Measurements from ENCODE around the gene ITGA1. TPM values are rescaled to one million over a fixed set of nuclear protein-coding genes. Genes with fewer than 3 reads are reported as not detected.
"Not testable (repeated sequence)": the region's sequence is repeated elsewhere in the genome, so short reads cannot be mapped to it uniquely, and the experiment has no call there.

ITGA1 gene
- total RNA-seq, 2 experiments from 2014 or later: 2.6 to 3.2 TPM

GRCh38 chr5:52947208-52947607, 159.5 kb downstream of the ITGA1 start:
- H3K9me3 Mint-ChIP-seq: no peaks in the 10 kb centered on the region
- ChIA-PET CTCF (interaction anchor here (2.3 to 4.9 kb wide), 3 partner anchors 32 to 150 kb away, joined by 8 to 48 read pairs (median 37); no protein-coding TSS in a partner anchor), POLR2A (no interaction called here)
- H3K36me3 Mint-ChIP-seq (ENCODE audit: low read depth): no peaks in the 10 kb centered on the region
- no peaks in the 10 kb centered on the region for H3K27me3 Mint-ChIP-seq
- H3K4me3 Mint-ChIP-seq: no peak overlapping the region
- peaks cover 25% of the 10 kb centered on the region for H3K4me1 Mint-ChIP-seq
- H3K27ac Mint-ChIP-seq: no peak overlapping the region
- no peak for DNase-seq

DNA sequence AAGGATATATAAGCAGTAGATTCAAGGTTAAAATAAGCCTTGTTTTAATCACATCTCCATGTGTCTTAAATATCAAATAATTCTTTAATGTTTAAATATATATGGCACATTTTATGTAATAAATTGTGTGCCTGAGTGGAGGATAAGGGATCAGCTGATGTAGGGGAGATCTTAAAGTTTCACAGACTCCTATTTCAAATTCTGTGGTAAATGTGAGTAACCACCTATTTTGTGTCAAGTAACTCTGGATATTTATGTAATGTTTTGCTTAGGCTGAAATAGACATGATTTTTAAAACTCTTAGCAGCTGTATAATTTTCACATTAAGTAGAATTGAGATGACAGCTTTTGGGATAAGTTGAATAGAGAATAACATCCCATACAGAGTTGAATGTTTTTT, 160.1 kb downstream of the ITGA1 start:
- CTCF ChIA-PET: interaction anchor here (0.6 to 4.9 kb wide), 13 partner anchors 9 to 254 kb away, joined by 3 to 48 read pairs (median 7); partner anchors contain the start of gene MOCS2
- POLR2A ChIA-PET: no interaction called here
- Mint-ChIP-seq H3K4me1 (peaks cover 25% of the 10 kb centered on the region), H3K36me3 (ENCODE audit: low read depth) (no peaks in the 10 kb centered on the region), H3K27ac (no peak overlapping the region), H3K27me3 (no peaks in the 10 kb centered on the region), H3K4me3 (no peak overlapping the region), H3K9me3 (no peaks in the 10 kb centered on the region)
- no peak for DNase-seq

DNA sequence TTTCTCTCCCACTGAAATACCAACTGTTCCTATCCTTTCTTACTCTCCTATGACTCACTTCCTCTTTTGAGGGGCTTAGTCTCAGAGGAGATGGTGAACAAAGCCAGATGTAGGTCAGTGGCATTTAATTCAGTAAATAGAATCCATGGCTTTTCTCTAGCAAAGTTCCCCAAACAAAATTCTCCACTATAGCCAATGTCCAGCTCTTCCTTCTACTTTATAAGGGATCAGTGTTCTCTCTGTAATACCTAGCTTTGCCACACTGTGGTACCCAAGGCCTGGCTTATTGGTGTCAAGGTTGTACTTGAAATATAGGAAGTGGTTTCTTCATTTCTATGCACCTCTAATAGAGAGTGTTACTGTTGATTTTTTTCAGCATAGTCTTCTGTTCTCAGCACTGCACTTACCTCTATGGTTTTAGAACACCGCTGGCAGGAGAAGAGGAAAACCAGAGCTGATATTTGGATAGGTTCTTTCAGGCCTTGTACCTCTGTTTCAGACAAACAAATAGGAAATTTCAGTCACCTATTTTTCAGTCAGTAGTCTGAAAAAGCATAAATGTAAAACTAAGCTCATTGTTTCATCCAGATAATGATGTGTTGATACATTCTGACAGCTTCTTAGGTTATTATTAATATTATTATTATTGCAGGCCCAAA, 160.8 kb downstream of the ITGA1 start:
- ChIA-PET CTCF (interaction anchor here (0.6 to 4.9 kb wide), 22 partner anchors 9 to 1286 kb away, joined by 3 to 48 read pairs (median 4); partner anchors contain the start of gene MOCS2), POLR2A (interaction anchor here (0.6 kb wide), 1 partner anchor 97 kb away, joined by 3 read pairs; no protein-coding TSS in a partner anchor)
- no peaks in the 10 kb centered on the region for H3K9me3 Mint-ChIP-seq
- DNase-seq: peak; percentile 81
- H3K4me3 Mint-ChIP-seq: no peak overlapping the region
- H3K27me3 Mint-ChIP-seq: no peaks in the 10 kb centered on the region
- peaks cover 25% of the 10 kb centered on the region for H3K4me1 Mint-ChIP-seq
- no peaks in the 10 kb centered on the region for H3K36me3 Mint-ChIP-seq (ENCODE audit: low read depth)
- H3K27ac Mint-ChIP-seq: peak overlapping the region; percentile 7

DNA sequence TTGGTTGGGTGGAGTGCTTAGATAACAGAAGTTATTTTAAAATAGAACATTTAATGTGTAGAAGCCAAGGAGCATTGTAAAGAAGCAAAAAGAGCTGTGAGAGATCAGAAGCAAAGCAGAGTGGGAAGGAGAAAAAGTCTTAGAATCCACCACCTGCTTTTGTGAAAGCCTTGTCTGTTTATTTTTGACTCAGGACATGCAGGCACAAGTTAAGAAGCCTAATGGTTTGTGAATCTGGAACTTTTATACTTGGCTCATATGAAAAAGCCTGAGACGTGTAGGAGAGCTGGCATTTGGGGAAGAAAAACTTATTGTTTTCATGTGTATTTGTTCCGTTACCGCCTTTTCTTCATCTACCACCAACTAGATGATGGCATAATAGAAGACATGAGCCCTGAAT, 163.0 kb downstream of the ITGA1 start:
- Mint-ChIP-seq H3K4me3 (no peak overlapping the region), H3K27ac (no peak overlapping the region), H3K9me3 (no peaks in the 10 kb centered on the region), H3K27me3 (peaks cover 6% of the 10 kb centered on the region), H3K36me3 (ENCODE audit: low read depth) (no peaks in the 10 kb centered on the region), H3K4me1 (peaks cover 15% of the 10 kb centered on the region)
- ChIA-PET POLR2A (no interaction called here), CTCF (interaction anchor here (1.7 to 4.9 kb wide), 2 partner anchors 73 to 147 kb away, joined by 4 to 37 read pairs; no protein-coding TSS in a partner anchor)
- DNase-seq: no peak

DNA sequence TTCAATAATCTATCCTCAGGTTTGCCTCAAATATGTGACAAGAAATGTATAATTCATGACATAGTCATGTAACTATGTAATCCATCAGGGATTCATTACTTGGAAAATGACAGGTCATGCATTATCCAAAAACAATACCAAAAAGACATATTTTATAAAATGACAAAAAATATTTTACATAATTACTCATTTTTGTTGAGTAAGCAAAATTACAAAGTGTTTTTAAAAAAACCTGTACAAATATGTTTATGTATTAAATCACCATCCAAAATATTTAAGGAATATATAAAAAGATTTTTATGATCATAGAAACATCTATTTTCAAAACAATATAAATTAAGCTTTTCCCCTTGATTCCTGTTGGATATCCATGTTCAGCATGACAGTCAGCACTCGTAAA, 164.8 kb downstream of the ITGA1 start:
- DNase-seq: no peak
- Mint-ChIP-seq H3K36me3 (ENCODE audit: low read depth) (no peaks in the 10 kb centered on the region), H3K4me1 (peaks cover 10% of the 10 kb centered on the region), H3K9me3 (no peaks in the 10 kb centered on the region), H3K4me3 (no peak overlapping the region), H3K27ac (no peak overlapping the region), H3K27me3 (peaks cover 6% of the 10 kb centered on the region)
- ChIA-PET CTCF (interaction anchor here (1.4 kb wide), 1 partner anchor 141 kb away, joined by 3 read pairs; no protein-coding TSS in a partner anchor), POLR2A (no interaction called here)

DNA sequence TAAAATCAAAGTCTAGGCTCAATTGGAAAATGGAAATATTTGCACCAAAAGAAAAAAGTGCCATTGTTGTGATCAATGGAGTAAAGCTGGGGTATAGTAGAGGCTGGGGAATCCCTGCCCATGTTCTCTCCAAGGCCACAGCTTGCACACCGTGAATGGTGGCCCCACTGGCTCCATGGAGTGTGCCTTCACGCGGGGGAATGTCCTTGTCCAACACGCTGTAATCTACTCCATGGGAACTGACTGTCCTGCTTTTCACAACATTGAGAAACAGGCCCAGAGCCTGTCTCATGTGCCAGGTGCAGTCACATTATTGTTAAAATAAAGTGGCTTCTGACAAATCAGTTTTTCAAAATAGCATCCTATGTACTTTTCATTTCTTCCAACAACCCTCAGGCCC, 168.3 kb downstream of the ITGA1 start:
- POLR2A ChIA-PET: no interaction called here
- H3K4me3 Mint-ChIP-seq: no peak overlapping the region
- H3K27ac Mint-ChIP-seq: no peak overlapping the region
- no peaks in the 10 kb centered on the region for H3K4me1 Mint-ChIP-seq
- no peak for DNase-seq
- H3K36me3 Mint-ChIP-seq (ENCODE audit: low read depth): no peaks in the 10 kb centered on the region
- CTCF ChIA-PET: no interaction called here
- H3K9me3 Mint-ChIP-seq: no peaks in the 10 kb centered on the region
- peaks cover 9% of the 10 kb centered on the region for H3K27me3 Mint-ChIP-seq

DNA sequence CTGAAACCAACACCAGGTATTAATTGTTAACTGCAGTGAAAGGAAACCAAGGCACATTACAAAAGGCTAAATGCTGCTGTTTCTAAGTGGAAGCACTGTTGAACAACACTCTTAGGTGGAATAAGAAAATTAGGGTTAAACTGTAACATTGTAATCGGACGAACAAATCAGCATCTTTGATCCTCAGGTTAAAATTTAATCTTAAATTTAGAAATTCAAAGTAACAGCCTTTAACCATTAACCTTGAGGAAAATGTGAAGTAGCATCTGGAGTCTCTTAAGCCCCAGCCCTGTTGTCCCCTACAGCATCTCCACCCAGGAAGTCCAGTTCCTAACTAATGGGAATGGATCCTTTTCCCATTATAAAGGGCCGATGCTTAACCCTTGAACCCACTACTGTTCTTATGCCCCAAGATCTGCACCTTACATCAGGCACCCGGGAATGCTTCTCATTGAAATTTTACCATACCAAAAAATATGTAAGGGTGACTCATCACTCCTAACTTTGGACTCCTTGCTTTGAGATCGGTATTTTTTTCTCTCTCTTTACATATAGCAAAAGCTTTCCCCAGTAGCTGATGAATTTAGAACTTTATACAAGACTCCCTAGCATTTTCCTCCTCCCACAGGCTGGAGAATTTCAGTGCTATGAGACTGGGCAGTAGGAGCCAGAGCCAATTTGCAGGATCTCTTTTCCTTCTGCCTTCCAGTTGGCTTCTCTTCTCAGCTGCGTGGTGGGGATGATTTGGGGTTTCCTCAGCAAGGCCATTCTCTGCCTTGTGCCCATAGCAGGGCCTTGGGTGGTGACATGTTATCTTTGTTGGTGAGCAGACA, 169.4 kb downstream of the ITGA1 start:
- ChIA-PET POLR2A (no interaction called here), CTCF (interaction anchor here (1.8 kb wide), 1 partner anchor 9 kb away, joined by 6 read pairs; no protein-coding TSS in a partner anchor)
- Mint-ChIP-seq H3K4me1 (no peaks in the 10 kb centered on the region), H3K27ac (no peak overlapping the region), H3K4me3 (no peak overlapping the region), H3K9me3 (no peaks in the 10 kb centered on the region), H3K27me3 (peaks cover 14% of the 10 kb centered on the region), H3K36me3 (ENCODE audit: low read depth) (no peaks in the 10 kb centered on the region)
- no peak for DNase-seq

DNA sequence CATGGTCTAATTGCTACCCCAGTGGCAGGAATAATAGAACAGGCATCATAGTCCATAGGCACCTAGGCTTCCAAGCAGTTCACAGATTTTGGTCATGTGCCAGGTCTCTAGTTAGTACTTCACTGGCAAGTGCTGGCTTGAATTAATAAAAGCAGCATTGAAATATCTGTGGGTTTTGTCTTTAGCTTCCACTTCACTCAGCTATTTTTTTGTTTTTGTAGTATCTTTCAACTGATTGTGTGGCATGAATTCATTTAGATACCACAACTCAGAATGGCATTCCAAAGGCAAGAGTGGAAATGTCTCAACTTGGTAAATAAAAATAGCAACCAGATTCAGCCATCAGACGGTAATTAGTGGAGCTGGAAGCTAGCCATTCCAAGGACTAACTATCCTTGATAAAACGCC, 173.6 kb downstream of the ITGA1 start:
- no peaks in the 10 kb centered on the region for H3K9me3 Mint-ChIP-seq
- DNase-seq: no peak
- no peak overlapping the region for H3K4me3 Mint-ChIP-seq
- no peaks in the 10 kb centered on the region for H3K36me3 Mint-ChIP-seq (ENCODE audit: low read depth)
- H3K27ac Mint-ChIP-seq: no peak overlapping the region
- ChIA-PET CTCF (interaction anchor here (2.7 kb wide), 1 partner anchor 13 kb away, joined by 7 read pairs; no protein-coding TSS in a partner anchor), POLR2A (no interaction called here)
- H3K27me3 Mint-ChIP-seq: peaks cover 21% of the 10 kb centered on the region
- no peaks in the 10 kb centered on the region for H3K4me1 Mint-ChIP-seq

- CTCF ChIA-PET: interaction anchor here (2.7 kb wide), 1 partner anchor 15 kb away, joined by 7 read pairs; no protein-coding TSS in a partner anchor
- no peak overlapping the region for H3K4me3 Mint-ChIP-seq
- no peaks in the 10 kb centered on the region for H3K4me1 Mint-ChIP-seq
- peaks cover 4% of the 10 kb centered on the region for H3K9me3 Mint-ChIP-seq
- POLR2A ChIA-PET: no interaction called here
- H3K36me3 Mint-ChIP-seq (ENCODE audit: low read depth): no peaks in the 10 kb centered on the region
- H3K27me3 Mint-ChIP-seq: peaks cover 42% of the 10 kb centered on the region
- no peak overlapping the region for H3K27ac Mint-ChIP-seq
- no peak for DNase-seq
These were observed 175.9 kb downstream of the ITGA1 start for GRCh38 chr5:52963636-52964035.

DNA sequence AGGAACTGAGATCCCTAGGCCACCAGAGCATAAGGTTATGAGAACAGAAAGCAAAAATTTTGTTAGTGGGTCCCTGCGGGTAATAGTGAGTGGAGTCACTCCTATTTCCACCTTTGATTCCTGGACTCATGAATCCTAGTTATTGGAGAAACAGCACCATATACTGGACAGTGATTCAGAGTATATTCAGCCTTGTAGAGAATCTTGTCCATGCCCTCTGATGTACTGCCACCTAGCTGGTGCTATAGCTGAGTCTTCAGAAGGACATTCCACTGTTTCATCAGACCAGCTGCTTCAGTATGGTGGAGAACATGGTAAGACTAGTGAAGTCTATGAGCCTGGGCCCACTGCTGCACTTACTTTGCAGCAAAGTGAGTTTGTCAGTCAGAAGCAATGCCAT, 176.4 kb downstream of the ITGA1 start:
- POLR2A ChIA-PET: no interaction called here
- Mint-ChIP-seq H3K4me1 (no peaks in the 10 kb centered on the region), H3K9me3 (peaks cover 8% of the 10 kb centered on the region), H3K27ac (no peak overlapping the region), H3K36me3 (ENCODE audit: low read depth) (no peaks in the 10 kb centered on the region), H3K27me3 (peaks cover 47% of the 10 kb centered on the region), H3K4me3 (no peak overlapping the region)
- no peak for DNase-seq
- CTCF ChIA-PET: no interaction called here

DNA sequence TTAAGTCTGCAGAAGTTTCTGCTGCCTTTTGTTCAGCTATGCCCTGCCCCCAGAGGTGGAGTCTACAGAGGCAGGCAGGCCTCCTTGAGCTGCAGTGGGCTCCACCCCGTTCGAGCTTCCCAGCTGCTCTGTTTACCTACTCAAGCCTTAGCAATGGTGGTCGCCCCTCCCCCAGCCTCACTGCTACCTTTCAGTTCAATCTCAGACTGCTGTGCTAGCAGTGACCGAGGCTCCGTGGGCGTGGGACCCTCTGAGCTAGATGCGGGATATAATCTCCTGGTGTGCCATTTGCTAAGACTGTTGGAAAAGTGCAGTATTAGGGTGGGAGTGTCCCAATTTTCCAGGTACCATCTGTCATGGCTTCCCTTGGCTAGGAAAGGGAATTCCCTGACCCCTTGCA, 188.4 kb downstream of the ITGA1 start:
- H3K27ac Mint-ChIP-seq; H3K36me3 Mint-ChIP-seq (ENCODE audit: low read depth); H3K9me3 Mint-ChIP-seq; H3K4me1 Mint-ChIP-seq; POLR2A ChIA-PET; H3K4me3 Mint-ChIP-seq; CTCF ChIA-PET; DNase-seq: not testable (repeated sequence)
- peaks cover 54% of the 10 kb centered on the region for H3K27me3 Mint-ChIP-seq

DNA sequence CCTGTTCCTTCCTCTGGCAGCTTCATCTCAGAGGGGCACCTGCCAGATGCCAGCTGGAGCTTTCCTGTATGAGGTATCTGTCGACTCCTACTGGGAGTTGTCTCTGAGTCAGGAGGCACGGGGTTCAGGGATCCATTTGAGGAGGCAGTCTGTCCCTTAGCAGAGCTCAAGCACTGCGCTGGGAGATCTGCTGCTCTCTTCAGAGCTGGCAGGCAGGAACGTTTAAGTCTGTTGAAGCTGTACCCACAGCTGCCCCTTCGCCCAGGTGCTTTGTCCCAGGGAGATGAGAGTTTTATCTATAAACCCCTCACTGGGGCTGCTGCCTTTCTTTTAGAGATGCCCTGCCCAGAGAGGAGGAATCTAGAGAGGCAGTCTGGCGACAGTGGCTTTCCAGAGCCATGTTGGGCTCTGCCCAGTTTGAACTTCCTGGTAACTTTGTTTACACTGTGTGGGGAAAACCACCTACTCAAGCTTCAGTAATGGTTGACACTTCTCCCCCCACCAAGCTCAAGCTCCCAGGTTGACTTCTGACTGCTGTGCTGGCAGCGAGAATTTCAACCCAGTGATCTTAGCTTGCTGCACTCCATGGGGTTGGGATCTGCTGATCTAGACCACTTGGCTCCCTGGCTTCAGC, 189.7 kb downstream of the ITGA1 start:
- no peaks in the 10 kb centered on the region for H3K36me3 Mint-ChIP-seq (ENCODE audit: low read depth)
- H3K4me3 Mint-ChIP-seq: no peak overlapping the region
- no peak overlapping the region for H3K27ac Mint-ChIP-seq
- CTCF ChIA-PET: no interaction called here
- H3K9me3 Mint-ChIP-seq: peaks cover 3% of the 10 kb centered on the region
- no peak for DNase-seq
- peaks cover 54% of the 10 kb centered on the region for H3K27me3 Mint-ChIP-seq
- POLR2A ChIA-PET: no interaction called here
- H3K4me1 Mint-ChIP-seq: no peaks in the 10 kb centered on the region

- Mint-ChIP-seq H3K4me1 (peaks cover 2% of the 10 kb centered on the region), H3K27me3 (peaks cover 58% of the 10 kb centered on the region), H3K9me3 (peaks cover 2% of the 10 kb centered on the region), H3K4me3 (no peak overlapping the region), H3K27ac (no peak overlapping the region), H3K36me3 (ENCODE audit: low read depth) (no peaks in the 10 kb centered on the region)
- ChIA-PET CTCF (no interaction called here), POLR2A (no interaction called here)
- no peak for DNase-seq
These were observed 193.8 kb downstream of the ITGA1 start for GRCh38 chr5:52981507-52981906.

Measured in activated CD4-positive, alpha-beta T cell treated with anti-CD3 and anti-CD28 coated beads, Interleukin-2, amount 10 ng/mL, durations not matched to agents 7 days and 5 days (primary cell).